Measurements from ENCODE around the gene PKP2. TPM values are rescaled to one million over a fixed set of nuclear protein-coding genes. Genes with fewer than 3 reads are reported as not detected.
A peak's percentile ranks its signal among the peaks of the same experiment; 100 is the strongest.

Gene PKP2
- total and polyA plus RNA-seq, 2 of the 13 experiments (the other 11 are each of a cell fraction or from before 2014, with no cell fraction given) = 15.1 to 25.3 TPM

DNA sequence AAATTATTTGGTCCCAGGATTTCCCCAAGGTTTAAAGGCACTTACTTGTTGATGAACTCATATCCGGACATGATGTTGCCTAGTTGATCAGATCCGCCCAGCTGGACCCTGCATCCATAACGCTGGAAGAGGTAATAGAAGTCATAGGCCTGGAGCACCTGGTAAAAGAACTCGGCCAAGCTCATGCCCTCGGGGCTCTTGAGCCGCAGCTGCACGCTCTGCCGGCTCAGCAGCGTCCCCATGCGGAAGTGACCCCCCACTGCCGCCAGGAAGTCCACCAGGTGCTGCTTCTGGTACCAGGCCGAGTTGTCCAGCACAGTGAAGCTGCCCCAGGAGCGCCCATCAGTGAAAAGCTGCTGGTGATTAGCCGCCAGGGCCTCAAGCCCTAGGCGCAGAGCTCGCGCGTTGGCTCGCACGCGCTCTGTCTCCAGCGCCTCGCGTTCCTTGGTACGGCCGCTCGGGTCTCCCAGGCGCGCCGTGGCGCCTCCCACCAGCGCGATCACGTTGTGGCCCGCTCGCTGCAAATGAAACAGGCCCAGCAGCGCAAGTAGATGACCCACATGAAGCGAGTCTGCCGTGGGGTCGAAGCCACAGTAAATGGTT lies 141.4 kb downstream of the PKP2 start (continued):
- TF ChIP-seq ZNF33B (CRISPR knock-in tag; IDR thresholded peaks at IDR 0.05) = 0 out of 2 replicates have a peak, but pooled peaks have one; percentile 17
- TF ChIP-seq AGO2 (optimal IDR thresholded peaks at IDR 0.05; ENCODE audit: low read depth, low read length) = peak; percentile 89
- no peak for TF ChIP-seq ZNF430 (CRISPR knock-in tag; IDR thresholded peaks at IDR 0.05)
- TF ChIP-seq, protein P1, sequence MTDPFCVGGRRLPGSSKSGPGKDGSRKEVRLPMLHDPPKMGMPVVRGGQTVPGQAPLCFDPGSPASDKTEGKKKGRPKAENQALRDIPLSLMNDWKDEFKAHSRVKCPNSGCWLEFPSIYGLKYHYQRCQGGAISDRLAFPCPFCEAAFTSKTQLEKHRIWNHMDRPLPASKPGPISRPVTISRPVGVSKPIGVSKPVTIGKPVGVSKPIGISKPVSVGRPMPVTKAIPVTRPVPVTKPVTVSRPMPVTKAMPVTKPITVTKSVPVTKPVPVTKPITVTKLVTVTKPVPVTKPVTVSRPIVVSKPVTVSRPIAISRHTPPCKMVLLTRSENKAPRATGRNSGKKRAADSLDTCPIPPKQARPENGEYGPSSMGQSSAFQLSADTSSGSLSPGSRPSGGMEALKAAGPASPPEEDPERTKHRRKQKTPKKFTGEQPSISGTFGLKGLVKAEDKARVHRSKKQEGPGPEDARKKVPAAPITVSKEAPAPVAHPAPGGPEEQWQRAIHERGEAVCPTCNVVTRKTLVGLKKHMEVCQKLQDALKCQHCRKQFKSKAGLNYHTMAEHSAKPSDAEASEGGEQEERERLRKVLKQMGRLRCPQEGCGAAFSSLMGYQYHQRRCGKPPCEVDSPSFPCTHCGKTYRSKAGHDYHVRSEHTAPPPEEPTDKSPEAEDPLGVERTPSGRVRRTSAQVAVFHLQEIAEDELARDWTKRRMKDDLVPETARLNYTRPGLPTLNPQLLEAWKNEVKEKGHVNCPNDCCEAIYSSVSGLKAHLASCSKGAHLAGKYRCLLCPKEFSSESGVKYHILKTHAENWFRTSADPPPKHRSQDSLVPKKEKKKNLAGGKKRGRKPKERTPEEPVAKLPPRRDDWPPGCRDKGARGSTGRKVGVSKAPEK (CRISPR knock-in tag; IDR thresholded peaks at IDR 0.05; ENCODE audit: borderline replicate concordance) = no peak
- no peak for TF ChIP-seq ATAD3A (CRISPR knock-in tag; IDR thresholded peaks at IDR 0.05)
- no peak for TF ChIP-seq KLF15 (CRISPR knock-in tag; IDR thresholded peaks at IDR 0.05; ENCODE audit: borderline replicate concordance)
- no peak for TF ChIP-seq ZBTB38 (CRISPR knock-in tag; IDR thresholded peaks at IDR 0.05)
- TF ChIP-seq, protein P2, sequence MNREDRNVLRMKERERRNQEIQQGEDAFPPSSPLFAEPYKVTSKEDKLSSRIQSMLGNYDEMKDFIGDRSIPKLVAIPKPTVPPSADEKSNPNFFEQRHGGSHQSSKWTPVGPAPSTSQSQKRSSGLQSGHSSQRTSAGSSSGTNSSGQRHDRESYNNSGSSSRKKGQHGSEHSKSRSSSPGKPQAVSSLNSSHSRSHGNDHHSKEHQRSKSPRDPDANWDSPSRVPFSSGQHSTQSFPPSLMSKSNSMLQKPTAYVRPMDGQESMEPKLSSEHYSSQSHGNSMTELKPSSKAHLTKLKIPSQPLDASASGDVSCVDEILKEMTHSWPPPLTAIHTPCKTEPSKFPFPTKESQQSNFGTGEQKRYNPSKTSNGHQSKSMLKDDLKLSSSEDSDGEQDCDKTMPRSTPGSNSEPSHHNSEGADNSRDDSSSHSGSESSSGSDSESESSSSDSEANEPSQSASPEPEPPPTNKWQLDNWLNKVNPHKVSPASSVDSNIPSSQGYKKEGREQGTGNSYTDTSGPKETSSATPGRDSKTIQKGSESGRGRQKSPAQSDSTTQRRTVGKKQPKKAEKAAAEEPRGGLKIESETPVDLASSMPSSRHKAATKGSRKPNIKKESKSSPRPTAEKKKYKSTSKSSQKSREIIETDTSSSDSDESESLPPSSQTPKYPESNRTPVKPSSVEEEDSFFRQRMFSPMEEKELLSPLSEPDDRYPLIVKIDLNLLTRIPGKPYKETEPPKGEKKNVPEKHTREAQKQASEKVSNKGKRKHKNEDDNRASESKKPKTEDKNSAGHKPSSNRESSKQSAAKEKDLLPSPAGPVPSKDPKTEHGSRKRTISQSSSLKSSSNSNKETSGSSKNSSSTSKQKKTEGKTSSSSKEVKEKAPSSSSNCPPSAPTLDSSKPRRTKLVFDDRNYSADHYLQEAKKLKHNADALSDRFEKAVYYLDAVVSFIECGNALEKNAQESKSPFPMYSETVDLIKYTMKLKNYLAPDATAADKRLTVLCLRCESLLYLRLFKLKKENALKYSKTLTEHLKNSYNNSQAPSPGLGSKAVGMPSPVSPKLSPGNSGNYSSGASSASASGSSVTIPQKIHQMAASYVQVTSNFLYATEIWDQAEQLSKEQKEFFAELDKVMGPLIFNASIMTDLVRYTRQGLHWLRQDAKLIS (CRISPR knock-in tag; IDR thresholded peaks at IDR 0.05) = no peak; the same call in 1 of the 2 replicates
- TF ChIP-seq NR2F2 (IDR thresholded peaks at IDR 0.05; ENCODE audit: borderline replicate concordance, low read depth) = no peak; the same call in 1 of the 2 replicates
- no peak for TF ChIP-seq TEAD2 (CRISPR knock-in tag; IDR thresholded peaks at IDR 0.05)
- no peak for TF ChIP-seq ZNF138 (CRISPR knock-in tag; IDR thresholded peaks at IDR 0.05; ENCODE audit: low read depth)
- no peak for TF ChIP-seq ZSCAN25 (CRISPR knock-in tag; IDR thresholded peaks at IDR 0.05)
- TF ChIP-seq ZNF253 (CRISPR knock-in tag; IDR thresholded peaks at IDR 0.05; ENCODE audit: borderline replicate concordance) = no peak; the same call in 1 of the 2 replicates
- peak; percentile 43; the same call in 1 of the 2 replicates for TF ChIP-seq GZF1 (CRISPR knock-in tag; IDR thresholded peaks at IDR 0.05)
- TF ChIP-seq SOX6 (IDR thresholded peaks at IDR 0.05) = no peak
- no peak; the same call in 1 of the 2 replicates for TF ChIP-seq SOX6 (CRISPR knock-in tag; IDR thresholded peaks at IDR 0.05)
- TF ChIP-seq, protein P3, sequence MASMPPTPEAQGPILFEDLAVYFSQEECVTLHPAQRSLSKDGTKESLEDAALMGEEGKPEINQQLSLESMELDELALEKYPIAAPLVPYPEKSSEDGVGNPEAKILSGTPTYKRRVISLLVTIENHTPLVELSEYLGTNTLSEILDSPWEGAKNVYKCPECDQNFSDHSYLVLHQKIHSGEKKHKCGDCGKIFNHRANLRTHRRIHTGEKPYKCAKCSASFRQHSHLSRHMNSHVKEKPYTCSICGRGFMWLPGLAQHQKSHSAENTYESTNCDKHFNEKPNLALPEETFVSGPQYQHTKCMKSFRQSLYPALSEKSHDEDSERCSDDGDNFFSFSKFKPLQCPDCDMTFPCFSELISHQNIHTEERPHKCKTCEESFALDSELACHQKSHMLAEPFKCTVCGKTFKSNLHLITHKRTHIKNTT (CRISPR knock-in tag; IDR thresholded peaks at IDR 0.05) = no peak
- TF ChIP-seq ZNF644 (CRISPR knock-in tag; IDR thresholded peaks at IDR 0.05; ENCODE audit: low read depth) = no peak
- peak; percentile 55; the same call in 1 of the 2 replicates for TF ChIP-seq ZNF792 (CRISPR knock-in tag; IDR thresholded peaks at IDR 0.05)
- TF ChIP-seq MXI1 (IDR thresholded peaks at IDR 0.05; ENCODE audit: borderline replicate concordance, low read depth, low read length) = no peak
- no peak for TF ChIP-seq PHF5A (CRISPR knock-in tag; IDR thresholded peaks at IDR 0.05; ENCODE audit: low read depth, unreplicated experiment)
- TF ChIP-seq GLI4 (CRISPR knock-in tag; IDR thresholded peaks at IDR 0.05; ENCODE audit: borderline replicate concordance) = no peak
- TF ChIP-seq PHF8 (CRISPR knock-in tag; IDR thresholded peaks at IDR 0.05) = no peak
- no peak for TF ChIP-seq KDM5A (IDR thresholded peaks at IDR 0.05; ENCODE audit: borderline replicate concordance, low read length)
- no peak for TF ChIP-seq TBP (CRISPR knock-in tag; IDR thresholded peaks at IDR 0.05)
